Heart left ventricle (tissue), 16 donors: ENCODE results near the gene PILRB. TPM values are rescaled to one million over a fixed set of nuclear protein-coding genes. Genes with fewer than 3 reads are reported as not detected.
"Not testable (repeated sequence)": the region's sequence is repeated elsewhere in the genome, so short reads cannot be mapped to it uniquely, and the experiment has no call there.

Experiments
- ATAC-seq, 4 donors: fragments of 200-7000 bp; cut with Tn5 transposase; one replicate each; pipeline ENCODE4 v1.9.1; 2020 to 2022; ENCODE audit warnings: moderate library complexity in 4 of 4, mild to moderate bottlenecking in 3 of 4, moderate number of reproducible peaks in 1 of 4
- DNase-seq, 5 donors: peaks; one replicate each; pipeline ENCODE4 v3.0.0-alpha.2; 2020
- H3K27ac ChIP-seq, 12 donors: fragments of 200-600 bp; sonication (generic) in 4 of 12; one replicate each; pipeline versions ENCODE4 v1.5.0 to v1.8.0; 2016 to 2022; ENCODE audit warnings: mild to moderate bottlenecking in 2 of 12
- H3K27me3 ChIP-seq, 9 donors: fragments of 200-600 bp; sonication (generic) in 2 of 9; one replicate each; pipeline versions ENCODE4 v1.5.1 to v1.8.0; 2016 to 2022; ENCODE audit warnings: mild to moderate bottlenecking in 3 of 9
- H3K36me3 ChIP-seq, 9 donors: fragments of 200-600 bp; sonication (generic) in 2 of 9; one replicate each; pipeline versions ENCODE4 v1.5.0 to v1.8.0; 2018 to 2022; ENCODE audit warnings: mild to moderate bottlenecking in 2 of 9
- H3K4me1 ChIP-seq, 12 donors: fragments of 200-600 bp; sonication (generic) in 4 of 12; one replicate each; pipeline versions ENCODE4 v1.5.0 to v1.8.0; 2016 to 2022; ENCODE audit warnings: mild to moderate bottlenecking in 3 of 12
- H3K4me3 ChIP-seq, 12 donors: fragments of 200-600 bp; sonication (generic) in 4 of 12; one replicate each; pipeline versions ENCODE4 v1.5.0 to v1.8.0; 2017 to 2022; ENCODE audit warnings: mild to moderate bottlenecking in 9 of 12, moderate library complexity in 4 of 12
- H3K9me3 ChIP-seq, 12 donors: fragments of 200-600 bp; sonication (generic) in 4 of 12; one replicate each; pipeline versions ENCODE4 v1.5.0 to v1.8.0; 2016 to 2022; ENCODE audit warnings: mild to moderate bottlenecking in 1 of 12
- CTCF ChIP-seq, 12 donors: fragments of 200-600 bp; sonication (generic) in 4 of 12; IDR thresholded peaks; one replicate each; pipeline versions ENCODE4 v1.5.0 to v1.8.0; 2018 to 2022; ENCODE audit warnings: antibody characterized with exemption in 12 of 12, mild to moderate bottlenecking in 5 of 12
- POLR2A ChIP-seq, 2 donors: fragments of 450-650 bp; IDR thresholded peaks; one replicate each; pipeline ENCODE4 v1.6.1; 2017; ENCODE audit warnings: antibody characterized with exemption in 2 of 2, mild to moderate bottlenecking in 2 of 2, moderate library complexity in 2 of 2
- WGBS, 4 donors: extraction: QIAGEN DNeasy Blood & Tissue Kit in 2 of 4; methylation state at CpG; one replicate each; pipeline versions ENCODE4 v1.1.5 to v1.1.7; 2013 to 2018; 5-methylcytosine and 5-hydroxymethylcytosine counted together
- intact Hi-C, 10 donors: fragments of 100-400 bp; cut with DNase I; formaldehyde crosslinking; loops; one replicate each; pipeline versions ENCODE4 v1.11.1 to v1.14.2; 2022
- polyA plus RNA-seq, 2 donors: library from polyadenylated mRNA; stranded (reverse); fragments of 200-250 nt; gene quantifications; one replicate each; pipeline ENCODE4 v1.2.3, GENCODE V29; 2013
- total RNA-seq, 9 donors: library from RNA; depleted of rRNA in 2 of 9; stranded (reverse); fragments of >200 nt in 2 of 9; fragmentation: NEBNext Ultra II Directional in 3 of 9; extraction: Animal tissue kit (Norgen Biotek cat#: 25700) in 3 of 9; gene quantifications; one replicate each; pipeline versions ENCODE4 v1.1.0 to v1.2.4, GENCODE V29; 2016 to 2023
- donor health status: ischemic (EF 13 %, LVEDD 7.1; RV severe dilation, severe dysfunction).
- donor health status: healthy with polysubstance abuse.
- donor health status: DM: no; HTN: yes; CAD: no.
- donor health status: DM: no; HTN: no; CAD: no.
- donor health status: ischemic (EF 25% LVEDD 6.9; RV normal size, moderate dysfunction).
- donor health status: ischemic (EF 25% LVEDD 5.7; RV mildly dilated, moderate dysfunction).
- donor health status: healthy.
- donor health status: DM: yes; HTN: yes; CAD: no.
- donor health status: ischemic (EF 35%, LVEDD 5.7; RV mildly dilated, moderate dysfunction).
- donor health status: nonischemic (EF 11% LVEDD 7.7; RV severe dilation, severe dysfunction).
- donor health status: DM: yes; HTN: yes; CAD: no.
- donor health status: PGD.
- donor health status: ischemic (EF 29% LVEDD 5.4; RV normal size, mild dysfunction).
- donor health status: nonischemic (EF 23%, LVEDD 6.1; RV moderate dilation, normal function).

The PILRB gene
- total and polyA plus RNA-seq, 11 donors, result 6.2 to 24.2 (median 10.0) TPM

GRCh38 chr7:100357131-100357561 is 771 bp upstream of the PILRB start:
- intact Hi-C loops, result loop anchor here in 1 of 10 donors (10.0 kb wide), 2 partner anchors 58 to 222 kb away; no protein-coding TSS in a partner anchor
- H3K27me3 ChIP-seq, result no peaks in the 10 kb centered on the region
- no peaks in the 10 kb centered on the region for H3K9me3 ChIP-seq
- ATAC-seq (no peak), DNase-seq (peak in 1 of 5 donors; percentile 36)
- no peaks in the 10 kb centered on the region for H3K4me1 ChIP-seq
- H3K36me3 ChIP-seq, result peaks cover 0 to 100% (median 93%) of the 10 kb centered on the region in 9 donors
- WGBS, 4 donors, result 86 to 96% (median 91%) methylated on average over 5 to 6 of the region's 6 CpGs
- no peak for TF ChIP-seq CTCF (IDR thresholded peaks at IDR 0.05)
- no peak for TF ChIP-seq POLR2A (IDR thresholded peaks at IDR 0.05)
- peak overlapping the region in 1 of 12 donors; percentile 20 for H3K27ac ChIP-seq
- H3K4me3 ChIP-seq, result no peak overlapping the region

GRCh38 chr7:100358857-100359212 is 918 bp downstream of the PILRB start:
- Histone ChIP-seq H3K27ac (no peak overlapping the region), H3K36me3 (peaks cover 0 to 100% (median 97%) of the 10 kb centered on the region in 9 donors), H3K4me3 (no peak overlapping the region), H3K4me1 (no peaks in the 10 kb centered on the region), H3K9me3 (no peaks in the 10 kb centered on the region), H3K27me3 (no peaks in the 10 kb centered on the region)
- 90 to 96% (median 95%) methylated on average over 4 to 8 of the region's 8 CpGs for WGBS, 4 donors
- ATAC-seq (no peak), DNase-seq (no peak)
- TF ChIP-seq POLR2A (IDR thresholded peaks at IDR 0.05) (no peak), CTCF (IDR thresholded peaks at IDR 0.05) (no peak)
- intact Hi-C loops, result loop anchor here in 1 of 10 donors (10.0 kb wide), 2 partner anchors 56 to 224 kb away; no protein-coding TSS in a partner anchor

- ATAC-seq (no peak), DNase-seq (no peak)
- H3K4me3 ChIP-seq, result no peak overlapping the region
- no peak overlapping the region for H3K27ac ChIP-seq
- no peaks in the 10 kb centered on the region for H3K27me3 ChIP-seq
- no peaks in the 10 kb centered on the region for H3K9me3 ChIP-seq
- 86 to 91% (median 89%) methylated on average over 3 of the region's 3 CpGs for WGBS, 4 donors
- intact Hi-C loops, result no loop called here
- peaks cover 0 to 98% (median 90%) of the 10 kb centered on the region in 9 donors for H3K36me3 ChIP-seq
- H3K4me1 ChIP-seq, result peaks cover 0 to 7% (median 0%) of the 10 kb centered on the region in 12 donors
- no peak for TF ChIP-seq CTCF (IDR thresholded peaks at IDR 0.05)
- TF ChIP-seq POLR2A (IDR thresholded peaks at IDR 0.05), result no peak
Measured at GRCh38 chr7:100360135-100360854, 2.4 kb downstream of the PILRB start.

- TF ChIP-seq CTCF (IDR thresholded peaks at IDR 0.05), result no peak
- TF ChIP-seq POLR2A (IDR thresholded peaks at IDR 0.05), result no peak
- Histone ChIP-seq H3K9me3 (no peaks in the 10 kb centered on the region), H3K4me1 (peaks cover 0 to 34% (median 0%) of the 10 kb centered on the region in 12 donors), H3K27me3 (no peaks in the 10 kb centered on the region), H3K4me3 (no peak overlapping the region), H3K27ac (no peak overlapping the region), H3K36me3 (peaks cover 0 to 85% (median 62%) of the 10 kb centered on the region in 9 donors)
- intact Hi-C loops, result no loop called here
- DNase-seq (no peak), ATAC-seq (no peak)
Measured at GRCh38 chr7:100363098-100363497, 5.2 kb downstream of the PILRB start.

GRCh38 chr7:100363797-100364196 is 5.9 kb downstream of the PILRB start:
- intact Hi-C loops, result not testable (repeated sequence)
- peaks cover 0 to 79% (median 55%) of the 10 kb centered on the region in 9 donors for H3K36me3 ChIP-seq
- peak in 1 of 5 donors; percentile 2 for DNase-seq

More at GRCh38 chr7:100363797-100364196, 5.9 kb downstream of the PILRB start:
- H3K9me3 ChIP-seq, H3K4me3 ChIP-seq, ATAC-seq, H3K27me3 ChIP-seq, H3K27ac ChIP-seq: not testable (repeated sequence)
- WGBS, 4 donors, result 95 to 97% (median 96%) methylated on average over 7 of the region's 7 CpGs
- H3K4me1 ChIP-seq, result peaks cover 0 to 41% (median 0%) of the 10 kb centered on the region in 12 donors
